ENCODE data around the gene CSKMT. TPM values are rescaled to one million over a fixed set of nuclear protein-coding genes. Genes with fewer than 3 reads are reported as not detected.

The CSKMT gene
- total and polyA plus RNA-seq, 11 donors, result 0.38 to 8.7 (median 4.4) TPM

GRCh38 chr11:62715150-62716130 is 50.3 kb downstream of the CSKMT start:
- Histone ChIP-seq H3K36me3 (peaks cover 13 to 100% (median 98%) of the 10 kb centered on the region in 9 donors), H3K27me3 (no peaks in the 10 kb centered on the region), H3K4me1 (peaks cover 0 to 28% (median 14%) of the 10 kb centered on the region in 12 donors), H3K4me3 (no peak overlapping the region), H3K9me3 (no peaks in the 10 kb centered on the region), H3K27ac (no peak overlapping the region)
- intact Hi-C loops (cut with DNase I), result no loop called here
- DNase-seq (no peak), ATAC-seq (no peak)
- 90 to 93% (median 91%) methylated on average over 24 of the region's 24 CpGs for WGBS, 4 donors
- TF ChIP-seq, protein P1, sequence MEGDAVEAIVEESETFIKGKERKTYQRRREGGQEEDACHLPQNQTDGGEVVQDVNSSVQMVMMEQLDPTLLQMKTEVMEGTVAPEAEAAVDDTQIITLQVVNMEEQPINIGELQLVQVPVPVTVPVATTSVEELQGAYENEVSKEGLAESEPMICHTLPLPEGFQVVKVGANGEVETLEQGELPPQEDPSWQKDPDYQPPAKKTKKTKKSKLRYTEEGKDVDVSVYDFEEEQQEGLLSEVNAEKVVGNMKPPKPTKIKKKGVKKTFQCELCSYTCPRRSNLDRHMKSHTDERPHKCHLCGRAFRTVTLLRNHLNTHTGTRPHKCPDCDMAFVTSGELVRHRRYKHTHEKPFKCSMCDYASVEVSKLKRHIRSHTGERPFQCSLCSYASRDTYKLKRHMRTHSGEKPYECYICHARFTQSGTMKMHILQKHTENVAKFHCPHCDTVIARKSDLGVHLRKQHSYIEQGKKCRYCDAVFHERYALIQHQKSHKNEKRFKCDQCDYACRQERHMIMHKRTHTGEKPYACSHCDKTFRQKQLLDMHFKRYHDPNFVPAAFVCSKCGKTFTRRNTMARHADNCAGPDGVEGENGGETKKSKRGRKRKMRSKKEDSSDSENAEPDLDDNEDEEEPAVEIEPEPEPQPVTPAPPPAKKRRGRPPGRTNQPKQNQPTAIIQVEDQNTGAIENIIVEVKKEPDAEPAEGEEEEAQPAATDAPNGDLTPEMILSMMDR (IDR thresholded peaks at IDR 0.05), result no peak
- no peak for TF ChIP-seq POLR2A (IDR thresholded peaks at IDR 0.05)

GRCh38 chr11:62716206-62716605 is 51.1 kb downstream of the CSKMT start:
- WGBS, 4 donors, result 87 to 91% (median 90%) methylated on average over 5 of the region's 5 CpGs
- H3K27ac ChIP-seq, result no peak overlapping the region
- DNase-seq (no peak), ATAC-seq (no peak)
- peaks cover 13 to 100% (median 98%) of the 10 kb centered on the region in 9 donors for H3K36me3 ChIP-seq
- no peak overlapping the region for H3K4me3 ChIP-seq
- TF ChIP-seq, protein P1 (IDR thresholded peaks at IDR 0.05), result no peak
- no peak for TF ChIP-seq POLR2A (IDR thresholded peaks at IDR 0.05)
- intact Hi-C loops (cut with DNase I), result no loop called here
- no peaks in the 10 kb centered on the region for H3K27me3 ChIP-seq
- no peaks in the 10 kb centered on the region for H3K9me3 ChIP-seq
- H3K4me1 ChIP-seq, result peaks cover 0 to 26% (median 11%) of the 10 kb centered on the region in 12 donors

GRCh38 chr11:62716816-62717215 is 51.7 kb downstream of the CSKMT start:
- no peak for TF ChIP-seq POLR2A (IDR thresholded peaks at IDR 0.05)
- TF ChIP-seq, protein P1 (IDR thresholded peaks at IDR 0.05), result no peak
- Histone ChIP-seq H3K27me3 (no peaks in the 10 kb centered on the region), H3K9me3 (no peaks in the 10 kb centered on the region), H3K36me3 (peaks cover 13 to 100% (median 98%) of the 10 kb centered on the region in 9 donors), H3K27ac (no peak overlapping the region), H3K4me3 (no peak overlapping the region), H3K4me1 (peaks cover 0 to 26% (median 11%) of the 10 kb centered on the region in 12 donors)
- intact Hi-C loops (cut with DNase I), result no loop called here
- no peak for ATAC-seq
- 89 to 94% (median 90%) methylated on average over 11 of the region's 11 CpGs for WGBS, 4 donors
- no peak for DNase-seq

Other genes starting within 250 kb of the CSKMT start
- not detected for gene SCGB1A1, start 246.3 kb upstream of the CSKMT start, total RNA-seq
- not detected for gene SCGB1A1, start 246.3 kb upstream of the CSKMT start, polyA plus RNA-seq
- 100 to 1,000 TPM; 251 to 861 (median 409) TPM for gene AHNAK, start 118.5 kb upstream of the CSKMT start, total RNA-seq
- 100 to 1,000 TPM in 1 of 2 donors, 10 to 100 TPM in 1; 84.4 to 251 TPM for gene AHNAK, start 118.5 kb upstream of the CSKMT start, polyA plus RNA-seq
- gene EEF1G, start 91.4 kb upstream of the CSKMT start, total RNA-seq, result 1,000 to 10,000 TPM in 3 of 9 donors, 100 to 1,000 TPM in 6; 799 to 1,135 (median 929) TPM
- 1,000 to 10,000 TPM in 1 of 2 donors, 100 to 1,000 TPM in 1; 549 to 1,190 TPM for gene EEF1G, start 91.4 kb upstream of the CSKMT start, polyA plus RNA-seq
- gene TUT1, start 73.8 kb upstream of the CSKMT start, total RNA-seq, result 10 to 100 TPM in 7 of 9 donors, 1 to 10 TPM in 2; 6.3 to 16.3 (median 11.3) TPM
- 10 to 100 TPM in 1 of 2 donors, 1 to 10 TPM in 1; 8.5 to 12.2 TPM for gene TUT1, start 73.8 kb upstream of the CSKMT start, polyA plus RNA-seq
- gene MTA2, start 63.4 kb upstream of the CSKMT start, total RNA-seq, result 10 to 100 TPM; 24.1 to 55.3 (median 33.7) TPM
- 10 to 100 TPM; 18.4 to 40.3 TPM for gene MTA2, start 63.4 kb upstream of the CSKMT start, polyA plus RNA-seq
- 10 to 100 TPM in 8 of 9 donors, 1 to 10 TPM in 1; 8.8 to 40.9 (median 16.2) TPM for gene EML3, start 52.5 kb upstream of the CSKMT start, total RNA-seq
- 10 to 100 TPM; 14.7 to 15.3 TPM for gene EML3, start 52.5 kb upstream of the CSKMT start, polyA plus RNA-seq
- gene ROM1, start 52.1 kb upstream of the CSKMT start, total RNA-seq, result 1 to 10 TPM; 1.5 to 5.8 (median 2.1) TPM
- 1 to 10 TPM; 2.9 to 5.3 TPM for gene ROM1, start 52.1 kb upstream of the CSKMT start, polyA plus RNA-seq
- 10 to 100 TPM in 7 of 9 donors, 1 to 10 TPM in 2; 9.2 to 20.5 (median 12.3) TPM for gene B3GAT3, start 43.3 kb upstream of the CSKMT start, total RNA-seq
- gene B3GAT3, start 43.3 kb upstream of the CSKMT start, polyA plus RNA-seq, result 10 to 100 TPM; 19.1 to 38.1 TPM
- gene GANAB, start 18.7 kb upstream of the CSKMT start, total RNA-seq, result 100 to 1,000 TPM in 4 of 9 donors, 10 to 100 TPM in 5; 64.4 to 182 (median 99.1) TPM
- 100 to 1,000 TPM in 1 of 2 donors, 10 to 100 TPM in 1; 49.3 to 113 TPM for gene GANAB, start 18.7 kb upstream of the CSKMT start, polyA plus RNA-seq
- 10 to 100 TPM in 7 of 9 donors, 1 to 10 TPM in 2; 9.1 to 23.2 (median 11.5) TPM for gene INTS5, start 12.0 kb upstream of the CSKMT start, total RNA-seq
- 10 to 100 TPM in 1 of 2 donors, 1 to 10 TPM in 1; 3.3 to 15.5 TPM for gene INTS5, start 12.0 kb upstream of the CSKMT start, polyA plus RNA-seq
- gene C11orf98, start 102 bp upstream of the CSKMT start, total RNA-seq, result 10 to 100 TPM; 24.0 to 56.2 (median 28.5) TPM
- 100 to 1,000 TPM in 1 of 2 donors, 10 to 100 TPM in 1; 75.1 to 191 TPM for gene C11orf98, start 102 bp upstream of the CSKMT start, polyA plus RNA-seq
- gene UQCC3, start 6.4 kb downstream of the CSKMT start, total RNA-seq, result 1 to 10 TPM; 5.3 to 8.8 (median 5.9) TPM
- 10 to 100 TPM; 11.5 to 15.8 TPM for gene UQCC3, start 6.4 kb downstream of the CSKMT start, polyA plus RNA-seq
- 1 to 10 TPM; 1.8 to 6.3 (median 2.9) TPM for gene LBHD1, start 7.0 kb downstream of the CSKMT start, total RNA-seq
- 1 to 10 TPM; 1.4 to 1.8 TPM for gene LBHD1, start 7.0 kb downstream of the CSKMT start, polyA plus RNA-seq
- 100 to 1,000 TPM in 1 of 9 donors, 10 to 100 TPM in 8; 69.2 to 116 (median 83.1) TPM for gene UBXN1, start 13.8 kb downstream of the CSKMT start, total RNA-seq
- gene UBXN1, start 13.8 kb downstream of the CSKMT start, polyA plus RNA-seq, result 100 to 1,000 TPM in 1 of 2 donors, 10 to 100 TPM in 1; 88.7 to 188 TPM
- gene LRRN4CL, start 24.2 kb downstream of the CSKMT start, total RNA-seq, result 1 to 10 TPM in 8 of 9 donors, under 1 TPM in 1; 0.63 to 8.6 (median 2.7) TPM
- 1 to 10 TPM; 1.3 to 1.9 TPM for gene LRRN4CL, start 24.2 kb downstream of the CSKMT start, polyA plus RNA-seq
- gene BSCL2, start 42.1 kb downstream of the CSKMT start, total RNA-seq, result 10 to 100 TPM; 13.3 to 30.1 (median 20.0) TPM
- 10 to 100 TPM; 23.1 to 39.4 TPM for gene BSCL2, start 42.1 kb downstream of the CSKMT start, polyA plus RNA-seq
- gene GNG3, start 42.4 kb downstream of the CSKMT start, total RNA-seq, result under 1 TPM in 4 of 9 donors, not detected in 5; 0.27 to 0.55 (median 0.32) TPM
- under 1 TPM in 1 of 2 donors, not detected in 1; 0.14 TPM for gene GNG3, start 42.4 kb downstream of the CSKMT start, polyA plus RNA-seq
- gene HNRNPUL2, start 62.1 kb downstream of the CSKMT start, total RNA-seq, result 10 to 100 TPM in 8 of 9 donors, 1 to 10 TPM in 1; 9.6 to 39.5 (median 32.6) TPM
- 10 to 100 TPM; 32.7 to 35.2 TPM for gene HNRNPUL2, start 62.1 kb downstream of the CSKMT start, polyA plus RNA-seq
- 10 to 100 TPM in 7 of 9 donors, 1 to 10 TPM in 2; 7.4 to 23.5 (median 12.1) TPM for gene TTC9C, start 63.2 kb downstream of the CSKMT start, total RNA-seq
- gene TTC9C, start 63.2 kb downstream of the CSKMT start, polyA plus RNA-seq, result 10 to 100 TPM; 13.9 to 20.0 TPM
- 10 to 100 TPM in 4 of 9 donors, 1 to 10 TPM in 5; 6.9 to 16.6 (median 9.9) TPM for gene ZBTB3, start 88.8 kb downstream of the CSKMT start, total RNA-seq
- 1 to 10 TPM; 3.5 to 3.7 TPM for gene ZBTB3, start 88.8 kb downstream of the CSKMT start, polyA plus RNA-seq
- gene POLR2G, start 96.3 kb downstream of the CSKMT start, total RNA-seq, result 10 to 100 TPM; 32.6 to 61.2 (median 43.8) TPM
- 100 to 1,000 TPM in 1 of 2 donors, 10 to 100 TPM in 1; 43.6 to 106 TPM for gene POLR2G, start 96.3 kb downstream of the CSKMT start, polyA plus RNA-seq
- gene TAF6L, start 106.1 kb downstream of the CSKMT start, total RNA-seq, result 10 to 100 TPM in 3 of 9 donors, 1 to 10 TPM in 6; 7.1 to 19.5 (median 9.3) TPM
- 10 to 100 TPM; 12.7 to 12.9 TPM for gene TAF6L, start 106.1 kb downstream of the CSKMT start, polyA plus RNA-seq
- gene TMEM179B, start 122.1 kb downstream of the CSKMT start, total RNA-seq, result 10 to 100 TPM; 14.7 to 46.0 (median 19.4) TPM
- gene TMEM179B, start 122.1 kb downstream of the CSKMT start, polyA plus RNA-seq, result 10 to 100 TPM; 23.8 to 47.3 TPM
- 10 to 100 TPM; 19.0 to 52.3 (median 25.9) TPM for gene TMEM223, start 126.7 kb downstream of the CSKMT start, total RNA-seq
- 10 to 100 TPM; 26.3 to 55.6 TPM for gene TMEM223, start 126.7 kb downstream of the CSKMT start, polyA plus RNA-seq
- 10 to 100 TPM; 28.5 to 51.7 (median 34.1) TPM for gene NXF1, start 140.1 kb downstream of the CSKMT start, total RNA-seq
- gene NXF1, start 140.1 kb downstream of the CSKMT start, polyA plus RNA-seq, result 10 to 100 TPM; 40.7 to 63.4 TPM
- 10 to 100 TPM; 16.2 to 26.8 (median 18.9) TPM for gene STX5, start 166.7 kb downstream of the CSKMT start, total RNA-seq
- 10 to 100 TPM in 1 of 2 donors, 1 to 10 TPM in 1; 8.6 to 36.1 TPM for gene STX5, start 166.7 kb downstream of the CSKMT start, polyA plus RNA-seq
- gene TEX54, start 167.5 kb downstream of the CSKMT start, total RNA-seq, result not detected
- not detected for gene TEX54, start 167.5 kb downstream of the CSKMT start, polyA plus RNA-seq
- gene WDR74, start 174.3 kb downstream of the CSKMT start, total RNA-seq, result 10 to 100 TPM; 19.2 to 36.6 (median 24.8) TPM
- gene WDR74, start 174.3 kb downstream of the CSKMT start, polyA plus RNA-seq, result 10 to 100 TPM; 28.7 to 70.6 TPM
- 10 to 100 TPM; 26.6 to 76.0 (median 59.1) TPM for gene SLC3A2, start 215.6 kb downstream of the CSKMT start, total RNA-seq
- gene SLC3A2, start 215.6 kb downstream of the CSKMT start, polyA plus RNA-seq, result 100 to 1,000 TPM in 1 of 2 donors, 10 to 100 TPM in 1; 27.1 to 103 TPM